ENCODE results near the gene ADAM12.

Gene ADAM12

DNA sequence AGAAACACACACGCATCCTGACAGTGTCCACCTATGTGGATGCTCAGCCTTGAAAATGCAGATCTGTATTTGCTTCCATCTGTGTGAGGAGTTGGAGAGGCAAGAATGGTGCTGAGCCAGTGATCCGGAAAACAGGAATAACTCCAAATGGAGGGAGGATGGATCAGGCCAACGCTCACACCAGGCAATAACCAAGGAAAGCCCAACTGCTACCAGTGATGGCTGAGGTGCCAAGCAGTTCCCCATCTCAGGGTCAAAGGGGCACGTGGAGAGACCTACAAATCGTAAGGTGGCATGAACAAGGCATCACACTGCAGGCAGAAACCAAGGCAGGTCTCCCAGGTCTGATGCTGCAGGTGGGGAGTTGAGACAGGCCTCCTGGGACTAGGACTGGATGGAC is 153.6 kb downstream of the ADAM12 start:
- no peak for DNase-seq

DNA sequence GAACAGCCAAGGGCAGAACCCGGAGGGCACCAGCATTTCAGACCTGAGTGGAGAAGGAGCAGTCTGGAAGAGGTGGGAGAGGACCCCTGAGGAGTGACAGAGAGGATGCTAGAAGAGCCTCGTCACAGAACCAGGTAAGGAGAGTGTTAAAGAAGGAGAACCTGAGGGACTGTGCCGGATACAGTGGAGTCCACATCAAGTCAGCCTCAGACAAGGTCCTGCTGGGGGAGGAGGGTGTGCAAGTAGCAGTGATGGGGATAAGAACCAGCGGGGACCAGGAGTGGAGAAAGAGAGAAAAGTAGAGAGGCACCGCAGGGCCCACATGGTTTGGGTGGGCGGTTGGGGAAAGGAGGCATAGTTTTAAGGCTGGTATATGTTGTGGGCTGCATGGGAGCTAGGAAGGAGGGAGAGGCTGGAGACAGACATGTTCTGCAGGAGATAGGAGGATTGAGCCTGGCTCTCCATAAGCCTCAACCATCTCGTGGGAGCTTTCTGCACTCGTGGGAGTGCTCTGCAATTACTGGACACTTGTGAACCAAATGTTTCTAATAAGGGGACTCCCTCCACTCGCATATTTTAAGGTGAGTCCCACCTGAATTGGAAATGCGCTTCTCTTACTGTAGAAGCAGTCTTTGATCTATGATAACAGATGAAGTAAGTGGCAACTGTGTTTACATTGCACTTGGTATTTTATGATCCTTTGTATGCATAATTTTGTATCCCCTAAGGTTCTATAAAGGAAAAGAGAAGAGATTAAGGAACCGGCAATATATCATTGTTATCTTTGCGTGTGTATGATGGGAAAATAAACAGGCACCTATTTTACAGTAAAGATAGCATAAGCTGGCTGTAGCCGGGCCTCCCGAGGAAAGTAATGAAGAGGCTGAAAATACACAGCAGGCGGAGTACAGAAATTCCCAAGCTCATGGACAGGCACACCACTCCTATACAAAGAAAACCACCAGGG is 154.8 kb downstream of the ADAM12 start:
- peak in 1 of 3 experiments; percentile 35 for DNase-seq

DNA sequence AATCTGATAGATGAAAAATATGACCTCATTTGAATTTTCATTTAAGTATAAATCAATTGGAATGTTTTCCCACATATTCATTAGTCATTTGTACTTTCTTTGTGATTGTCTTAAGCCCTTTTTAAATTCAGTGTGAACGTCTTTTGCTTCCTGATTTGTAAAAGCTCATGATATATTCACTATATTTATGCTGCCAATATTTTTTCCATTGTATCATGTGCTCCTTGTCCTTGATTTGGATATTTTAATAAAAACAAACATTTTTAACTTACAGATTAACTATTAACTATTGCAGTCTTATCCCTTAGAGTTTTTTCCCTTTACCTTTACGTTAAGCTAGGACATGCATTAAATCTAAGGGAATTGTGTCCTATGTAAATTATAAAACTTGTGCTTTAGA is 157.7 kb downstream of the ADAM12 start:
- DNase-seq = no peak

DNA sequence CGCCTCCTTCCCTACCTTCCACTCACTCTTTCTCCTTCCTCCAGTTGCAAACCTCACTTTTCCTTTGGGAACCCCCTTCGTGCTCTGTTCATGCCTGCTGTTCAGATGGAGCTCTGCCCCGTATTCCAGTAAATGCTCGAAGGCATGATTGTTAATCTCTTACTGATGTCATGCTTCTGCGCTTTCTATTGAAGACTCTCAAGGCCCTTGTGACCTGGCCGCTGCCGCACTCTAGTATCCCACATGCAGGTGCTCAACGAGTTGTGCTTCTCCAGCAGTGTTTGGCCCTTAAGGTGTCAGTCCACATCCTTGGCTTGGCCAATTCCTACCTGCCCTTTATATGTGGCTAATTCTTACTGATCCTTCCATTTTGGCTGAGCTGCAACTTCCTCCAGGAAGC is 158.6 kb downstream of the ADAM12 start:
- no peak for DNase-seq

DNA sequence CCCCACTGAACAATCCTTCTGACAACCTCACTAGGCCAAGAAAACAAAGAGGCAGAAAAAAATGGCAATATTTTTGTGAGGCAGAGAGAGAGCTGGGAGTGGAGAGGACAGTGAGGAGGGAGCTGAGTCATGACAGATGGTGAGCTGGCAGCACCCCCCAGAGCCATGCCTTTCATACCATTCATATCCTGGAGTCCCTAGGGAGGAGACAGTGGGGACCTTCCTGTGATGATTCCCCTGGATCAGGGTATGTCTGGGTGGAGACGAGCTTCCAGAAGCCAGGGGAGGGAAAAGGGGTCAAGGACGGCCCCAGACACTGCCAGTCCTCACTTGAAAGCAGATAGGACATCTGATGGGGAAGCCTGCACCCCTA is 160.5 kb downstream of the ADAM12 start:
- DNase-seq = no peak

DNA sequence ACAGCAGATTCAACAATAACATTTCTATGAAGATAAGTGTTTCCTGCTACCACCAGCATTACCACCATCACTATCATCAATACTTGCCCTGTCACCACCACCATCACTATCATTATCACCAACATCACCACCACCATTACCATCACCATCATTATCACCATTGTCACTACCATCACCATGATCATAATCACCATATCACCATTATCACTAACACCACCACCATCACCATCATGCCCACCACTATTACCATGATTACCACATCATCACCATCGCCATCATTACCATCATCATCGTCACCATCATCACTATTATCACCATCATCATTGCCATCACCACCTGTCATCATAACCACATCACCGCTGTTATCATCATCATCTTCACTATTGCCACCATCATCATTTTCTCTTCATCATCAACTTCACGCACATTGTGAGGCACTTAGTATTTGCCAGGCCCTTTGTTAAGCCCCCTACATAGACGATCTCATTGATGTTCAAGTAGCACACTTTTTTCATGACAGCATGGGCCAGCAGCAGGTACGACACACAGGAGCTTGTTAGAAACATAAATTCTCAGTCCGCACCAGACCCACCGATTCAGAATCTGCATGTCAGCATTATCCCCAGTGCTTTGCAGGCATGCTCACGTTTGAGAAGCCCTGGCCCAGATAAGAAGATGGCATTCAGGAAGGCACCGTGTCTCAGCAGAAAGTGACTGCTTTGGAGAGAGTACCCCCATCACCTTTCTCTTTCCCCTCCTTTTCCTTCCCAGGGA is 161.1 kb downstream of the ADAM12 start:
- DNase-seq = no peak

DNA sequence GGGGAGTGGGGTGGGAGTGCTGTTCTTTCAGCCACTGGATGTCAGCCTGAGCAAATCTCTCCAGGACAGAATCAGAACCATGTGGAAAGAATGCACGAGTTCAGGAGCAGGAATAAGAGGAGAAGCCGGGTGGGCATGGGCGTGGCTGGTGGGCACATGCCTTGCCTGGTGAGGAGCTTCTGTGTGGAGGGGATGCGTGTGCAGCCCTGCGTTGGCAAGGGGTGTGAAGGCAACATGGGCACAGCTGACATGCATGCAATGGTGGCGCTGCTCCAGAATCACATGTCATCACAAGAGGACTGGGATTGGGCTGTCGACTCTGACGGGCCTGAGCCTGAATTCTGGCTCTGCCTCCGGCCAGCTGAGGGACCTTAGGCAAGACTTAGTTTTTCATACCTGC is 162.1 kb downstream of the ADAM12 start:
- no peak for DNase-seq

DNA sequence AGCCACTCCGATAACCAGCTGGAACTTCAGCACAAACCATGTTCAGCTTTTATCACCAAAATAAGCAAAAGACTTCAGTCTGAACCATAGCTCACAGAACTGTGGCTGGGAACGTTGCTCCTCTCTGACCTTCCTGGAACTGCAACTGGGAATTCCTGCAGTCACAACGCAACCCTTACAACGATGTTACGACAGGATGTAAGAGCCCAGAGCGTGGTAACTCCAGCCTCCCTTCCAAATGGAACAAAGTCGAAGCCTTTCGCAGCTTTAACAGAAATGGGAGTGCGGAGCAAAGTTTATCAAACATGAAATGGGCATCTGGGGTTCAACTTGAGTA is 162.6 kb downstream of the ADAM12 start:
- DNase-seq = no peak

DNA sequence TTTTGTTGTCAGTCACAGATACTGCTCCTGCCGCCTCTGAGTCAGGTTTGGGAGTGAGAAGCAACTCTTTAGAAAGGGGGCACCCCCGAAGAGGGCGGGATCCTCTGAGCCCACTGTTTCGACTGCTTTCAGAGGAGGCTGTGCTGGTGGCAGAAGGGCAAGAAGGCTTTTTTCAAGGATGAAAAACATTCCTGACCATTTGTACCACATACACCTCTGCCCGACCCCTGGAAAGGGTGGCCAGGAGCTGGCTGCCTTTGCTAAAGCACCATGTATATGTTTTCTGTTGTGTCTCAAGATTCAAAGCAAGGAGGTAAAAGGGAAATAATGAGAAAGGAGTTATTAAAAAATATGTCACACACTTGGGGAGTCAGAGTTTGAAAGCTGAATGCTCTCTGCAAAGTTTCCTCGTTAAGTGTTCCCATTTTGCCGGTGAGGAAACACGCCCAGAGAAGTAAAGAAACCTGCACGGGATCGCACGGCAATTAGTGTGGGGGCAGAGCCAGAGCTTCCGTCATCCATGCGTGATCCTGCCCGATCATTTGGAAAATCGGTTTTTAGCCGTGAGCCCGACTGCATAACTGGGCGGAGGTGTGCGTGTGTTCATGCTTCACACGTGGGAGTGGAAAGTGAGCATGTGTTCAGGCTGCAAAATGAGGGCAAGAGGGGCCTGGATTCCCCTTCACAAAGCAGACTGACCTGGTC is 163.2 kb downstream of the ADAM12 start:
- no peak for DNase-seq

DNA sequence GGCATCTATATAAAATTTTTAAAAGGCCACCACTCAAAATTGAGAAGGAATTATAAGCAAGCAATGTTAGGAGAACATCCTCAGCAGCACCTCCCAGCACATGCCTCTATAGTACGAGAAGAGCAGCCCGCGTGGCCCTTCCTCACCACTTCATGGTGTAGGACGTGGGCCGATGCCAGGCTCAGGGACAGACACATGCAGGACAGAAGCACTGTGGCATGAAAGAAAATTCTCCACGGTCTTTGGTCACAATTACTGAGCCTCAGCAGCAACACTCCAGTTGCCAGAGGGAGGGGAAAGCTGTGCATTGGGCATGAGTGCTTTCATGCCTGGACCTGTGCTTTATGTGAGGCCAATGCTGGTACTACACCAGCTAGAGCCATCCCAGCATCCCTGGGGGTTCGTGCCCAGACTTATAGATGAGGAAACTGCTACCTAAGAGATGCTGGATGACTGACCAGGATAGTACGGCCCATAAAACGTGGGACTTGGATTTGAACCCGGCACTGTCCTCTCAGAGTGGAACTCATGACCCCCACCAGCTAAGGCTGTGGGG is 164.7 kb downstream of the ADAM12 start:
- no peak for DNase-seq

DNA sequence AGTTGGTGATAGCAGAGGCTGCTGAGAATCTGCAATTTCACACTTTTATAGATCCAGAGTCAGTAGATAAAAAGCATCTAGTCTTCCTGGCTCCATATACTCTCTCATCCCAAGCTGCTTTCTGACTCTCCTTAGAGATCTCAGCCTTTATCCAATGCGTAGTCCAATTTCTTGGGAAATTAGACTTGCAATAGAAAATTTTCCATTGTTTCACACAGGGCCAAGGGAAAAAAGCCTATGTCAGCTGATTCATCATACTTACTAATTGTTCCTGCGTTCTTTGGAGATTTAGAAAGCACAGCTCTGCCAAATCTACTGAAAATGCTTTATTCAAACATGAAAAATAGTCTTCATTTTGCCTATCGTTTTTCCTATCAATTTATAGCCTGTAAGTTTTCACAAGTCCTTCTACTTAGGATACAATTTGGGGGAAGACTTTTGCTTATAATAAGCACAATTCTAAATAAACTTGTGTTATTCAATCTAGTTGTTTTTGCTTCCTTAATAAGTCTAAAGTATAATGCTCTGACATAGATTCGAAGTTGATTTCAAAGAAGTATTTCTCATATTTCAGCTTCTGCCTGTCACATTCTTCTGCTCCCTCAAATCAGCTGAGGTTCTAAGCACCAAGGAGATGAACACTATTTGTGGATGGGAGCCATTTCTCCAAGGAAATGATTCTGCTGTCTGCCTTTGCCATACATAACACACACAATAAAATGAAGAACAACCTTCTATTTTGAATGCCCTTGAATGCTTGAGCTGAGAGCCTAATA is 165.4 kb downstream of the ADAM12 start:
- no peak for DNase-seq

DNA sequence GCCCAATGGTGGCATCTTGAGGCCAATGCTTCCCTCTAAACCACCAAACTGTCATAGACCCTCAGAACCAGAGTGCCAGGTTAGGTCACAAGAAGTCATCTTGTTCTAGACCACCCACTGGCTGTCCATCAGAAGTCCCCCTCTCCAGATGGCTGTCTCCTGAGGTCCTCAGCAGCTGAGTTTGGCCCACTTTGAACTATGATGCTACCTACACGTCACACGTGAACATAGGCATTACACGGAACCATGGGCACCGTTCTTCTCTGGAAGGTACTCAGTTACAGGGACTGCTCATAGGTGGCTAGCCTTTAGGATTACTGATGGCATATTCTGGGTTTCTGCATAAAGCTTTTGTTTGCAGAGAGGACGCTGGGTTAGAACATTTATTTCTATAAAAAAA is 166.4 kb downstream of the ADAM12 start:
- DNase-seq = no peak

DNA sequence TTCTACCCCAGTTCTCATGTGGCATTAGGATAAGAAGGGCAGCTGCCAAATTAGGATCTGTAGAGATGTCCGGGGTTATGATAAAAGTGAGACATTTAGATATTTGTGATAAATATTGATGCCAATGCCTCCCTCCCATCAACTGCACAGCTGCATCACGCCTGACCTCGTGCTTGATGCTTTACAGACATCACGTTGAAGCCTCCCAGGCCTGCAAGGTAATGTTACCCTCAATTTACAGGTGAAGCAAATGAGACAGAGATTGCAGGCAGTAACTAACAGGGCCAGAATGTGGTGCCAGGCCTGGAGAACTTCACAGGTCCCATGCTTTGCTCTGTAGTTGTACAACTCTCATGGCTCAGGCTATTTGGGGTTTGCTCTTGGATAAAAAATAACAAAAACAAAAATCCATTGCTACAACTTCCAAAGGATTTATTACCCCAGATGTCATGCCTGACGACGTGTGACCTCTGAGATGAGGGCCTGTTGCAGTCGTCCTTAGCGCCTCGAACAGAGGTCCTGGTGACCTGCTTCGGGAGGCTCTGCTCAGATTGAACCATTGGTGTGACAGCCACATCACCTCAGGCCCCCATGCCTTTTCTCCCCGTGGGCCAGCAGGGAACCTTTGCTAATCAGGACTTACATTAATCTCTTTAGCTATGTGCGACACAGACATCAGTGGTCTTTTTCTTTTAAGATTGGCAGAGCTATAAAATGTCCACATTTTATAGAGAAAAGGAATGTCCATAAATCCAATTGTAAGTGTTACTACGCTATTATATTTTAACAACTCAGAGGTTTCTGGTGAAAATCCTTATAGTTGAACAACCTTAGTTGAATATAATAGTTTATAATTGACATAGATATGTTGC is 169.3 kb downstream of the ADAM12 start:
- no peak for DNase-seq

DNA sequence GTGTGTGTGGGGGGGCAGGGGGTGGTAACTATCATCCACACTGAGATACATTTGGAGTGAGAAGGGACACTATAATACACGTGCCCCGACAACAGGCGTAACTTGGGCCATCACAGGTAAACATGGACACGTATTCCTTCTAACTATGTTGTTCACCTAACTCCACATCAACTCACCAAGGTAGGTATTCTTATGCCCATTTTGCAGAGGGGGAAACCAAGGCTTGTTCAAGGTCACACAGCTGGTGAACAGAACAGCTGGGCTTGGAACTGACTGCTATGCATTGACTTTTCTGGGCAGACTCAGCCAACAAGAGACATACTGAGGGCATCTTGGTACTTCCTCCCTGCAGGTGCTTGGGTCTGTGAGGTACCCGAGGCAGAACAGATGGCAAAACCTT is 170.1 kb downstream of the ADAM12 start:
- DNase-seq = peak in 1 of 3 experiments; percentile 6

DNA sequence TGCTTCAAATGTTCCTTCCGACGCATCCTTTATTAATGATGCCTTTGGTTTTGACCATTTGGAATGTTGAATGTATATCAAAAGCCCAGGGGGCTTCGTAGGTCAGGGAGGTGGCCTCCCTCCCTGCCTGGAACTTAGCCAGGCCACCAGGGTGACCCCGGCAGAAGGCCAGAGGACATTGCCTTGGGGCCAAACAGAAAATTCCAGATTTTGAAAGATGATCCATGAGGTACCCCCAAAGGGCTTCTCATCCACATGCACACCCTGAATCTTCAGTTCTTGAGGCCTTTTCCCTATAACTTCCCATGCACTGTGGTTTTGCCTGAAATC is 171.7 kb downstream of the ADAM12 start:
- DNase-seq = no peak

DNA sequence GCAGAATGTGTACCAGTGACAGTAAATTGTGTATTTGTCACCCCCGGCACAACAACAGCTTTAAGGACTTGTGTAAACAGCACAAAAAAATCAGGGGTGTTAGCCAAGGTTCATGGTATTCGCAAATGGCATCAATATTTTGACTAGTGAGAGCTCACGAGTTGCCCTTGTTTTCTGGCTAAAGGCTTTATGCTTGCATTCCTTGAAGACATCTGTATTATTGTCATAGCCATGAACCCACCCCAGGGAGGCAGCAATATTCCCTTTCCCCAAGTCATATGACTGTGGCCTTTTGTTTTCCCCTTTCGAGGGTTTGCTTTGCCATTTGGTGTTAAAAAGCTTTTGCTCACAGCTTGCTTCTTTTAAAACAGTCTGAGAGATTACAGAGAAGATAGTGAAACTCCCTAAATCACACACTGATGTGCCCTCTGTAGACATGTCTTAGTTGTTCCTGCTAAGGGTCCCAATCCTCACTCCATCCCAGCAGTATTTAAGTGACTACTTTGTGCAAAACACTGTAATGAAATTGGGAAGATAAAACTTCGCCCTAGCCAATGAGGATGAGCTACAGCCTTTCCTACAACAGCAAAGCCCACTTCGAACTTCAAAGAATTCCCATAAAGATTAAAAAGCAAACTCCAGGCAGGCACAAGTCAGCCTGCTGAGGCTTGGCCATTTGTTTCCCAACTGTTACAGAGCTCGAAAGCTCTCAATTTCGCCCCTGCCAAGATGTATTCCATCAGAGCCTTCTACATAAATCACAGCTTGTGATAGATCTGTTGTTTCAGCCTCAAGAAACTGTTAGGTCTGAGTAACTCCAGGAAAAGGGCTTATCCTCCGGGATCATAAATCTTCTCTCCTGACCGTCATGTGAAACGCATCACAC is 172.3 kb downstream of the ADAM12 start:
- DNase-seq = no peak

DNA sequence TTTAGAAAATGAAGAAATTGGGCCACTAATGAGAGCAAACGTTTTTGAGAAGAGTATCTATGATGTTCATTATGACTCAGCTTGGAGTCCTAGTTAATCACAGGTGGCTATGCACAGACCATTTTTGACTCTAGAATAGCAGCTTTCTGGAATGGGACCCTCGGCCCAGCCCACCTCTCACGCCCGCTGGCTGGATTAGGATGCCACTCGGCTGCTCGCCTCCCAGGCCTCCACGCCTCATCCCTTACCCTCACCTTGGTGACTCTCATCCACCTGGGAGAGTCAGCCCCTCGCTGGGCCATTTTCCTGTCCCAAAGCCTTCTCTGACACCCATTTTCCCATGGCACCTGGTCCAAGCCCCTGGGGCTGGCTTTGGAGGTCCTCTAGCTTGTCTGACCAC is 173.6 kb downstream of the ADAM12 start:
- DNase-seq = no peak

DNA sequence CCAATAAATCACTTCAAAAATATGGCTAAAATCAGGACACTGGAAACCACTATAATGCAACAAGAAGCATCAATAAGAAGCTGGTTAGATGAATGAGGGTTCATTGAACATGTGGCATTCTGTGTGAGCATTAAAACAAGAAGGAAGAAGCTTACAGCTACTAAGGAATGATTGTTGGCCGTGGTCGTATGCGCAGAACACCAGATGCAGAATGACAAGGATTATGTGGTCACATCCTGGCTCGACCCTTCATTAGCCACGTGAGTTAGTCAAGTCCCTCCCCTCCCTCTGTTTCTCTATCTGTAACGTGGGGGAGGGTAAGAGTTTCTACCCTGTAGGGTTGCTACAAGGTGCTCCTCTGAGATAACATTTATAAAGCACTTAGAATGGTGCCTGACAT is 174.3 kb downstream of the ADAM12 start:
- peak in 1 of 3 experiments; percentile 21 for DNase-seq

DNA sequence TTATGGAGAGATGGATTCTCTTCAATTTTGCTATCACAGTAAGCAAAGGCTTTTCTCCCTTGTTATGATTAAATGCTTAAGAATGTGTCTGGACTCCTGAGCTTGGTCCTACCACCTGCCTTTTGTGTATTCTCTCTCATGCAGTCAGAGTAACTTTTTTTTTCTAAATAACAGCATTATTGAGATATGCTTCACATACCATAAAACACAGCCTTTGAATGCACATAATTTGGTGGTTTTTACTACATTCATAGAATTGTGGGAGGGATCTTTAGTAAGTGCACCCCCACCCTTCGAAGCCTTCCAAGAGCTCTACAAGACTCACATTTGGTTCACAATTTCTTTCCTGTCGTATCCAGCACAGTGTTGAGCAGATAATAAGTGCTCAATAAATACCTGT is 175.5 kb downstream of the ADAM12 start:
- DNase-seq = no peak

DNA sequence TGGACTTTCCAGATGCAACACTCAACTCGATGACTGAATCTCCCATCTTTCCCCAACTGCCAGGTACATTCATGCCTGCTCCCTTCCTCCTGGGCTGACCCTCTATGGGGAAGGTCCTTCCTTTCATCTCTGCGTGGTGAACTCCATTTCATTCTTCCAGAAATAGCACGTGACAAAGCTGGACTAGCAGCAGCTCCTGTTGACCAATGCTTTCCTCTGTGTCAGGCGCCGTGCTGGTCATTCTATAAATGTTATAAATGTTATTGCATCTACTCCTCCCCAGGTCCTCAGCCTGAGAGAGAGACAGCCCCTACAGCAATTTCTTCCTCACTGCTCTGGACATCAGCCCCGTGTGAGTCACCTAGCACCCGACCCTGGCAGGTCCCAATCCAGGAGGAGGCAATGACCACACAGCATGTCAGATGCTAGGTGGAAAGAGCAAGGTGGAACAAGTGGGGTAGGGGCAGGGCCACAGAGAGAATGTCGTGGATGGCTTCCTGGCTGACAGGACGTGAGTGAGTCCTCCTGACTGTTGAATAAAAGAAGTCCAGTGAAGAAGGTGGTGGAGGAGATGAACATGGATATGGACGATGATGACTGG is 178.1 kb downstream of the ADAM12 start:
- no peak for DNase-seq

All from NCI-H1417 (cell line).